ENCODE data around the gene HSFX3. TPM values are rescaled to one million over a fixed set of nuclear protein-coding genes. Genes with fewer than 3 reads are reported as not detected.
"Not testable (repeated sequence)": the region's sequence is repeated elsewhere in the genome, so short reads cannot be mapped to it uniquely, and the experiment has no call there.

The HSFX3 gene
- total RNA-seq, 1 donor from 2014 or later, result not detected

DNA sequence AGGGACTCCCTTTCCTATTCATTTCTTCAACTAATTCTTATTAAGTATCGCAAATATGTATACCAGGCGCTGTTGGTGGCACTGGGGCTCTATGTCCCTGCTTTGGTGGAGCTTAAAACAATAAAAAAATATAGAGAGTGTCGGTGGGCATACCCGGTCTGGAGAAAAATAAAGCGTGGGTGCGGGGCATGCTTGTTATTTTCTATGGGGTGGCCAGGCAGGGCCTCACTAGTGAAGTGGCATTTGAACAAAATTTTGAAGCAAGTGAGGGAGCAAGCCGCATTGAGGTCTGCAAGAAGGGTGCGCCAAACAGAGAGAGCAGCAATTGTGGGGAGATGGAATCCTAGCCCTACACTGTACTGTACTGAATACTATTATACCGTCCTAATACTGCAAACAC lies 44.1 kb downstream of the HSFX3 start:
- H3K9ac ChIP-seq, result no peak overlapping the region
- peaks cover 5% of the 10 kb centered on the region for H3K9me3 Mint-ChIP-seq

DNA sequence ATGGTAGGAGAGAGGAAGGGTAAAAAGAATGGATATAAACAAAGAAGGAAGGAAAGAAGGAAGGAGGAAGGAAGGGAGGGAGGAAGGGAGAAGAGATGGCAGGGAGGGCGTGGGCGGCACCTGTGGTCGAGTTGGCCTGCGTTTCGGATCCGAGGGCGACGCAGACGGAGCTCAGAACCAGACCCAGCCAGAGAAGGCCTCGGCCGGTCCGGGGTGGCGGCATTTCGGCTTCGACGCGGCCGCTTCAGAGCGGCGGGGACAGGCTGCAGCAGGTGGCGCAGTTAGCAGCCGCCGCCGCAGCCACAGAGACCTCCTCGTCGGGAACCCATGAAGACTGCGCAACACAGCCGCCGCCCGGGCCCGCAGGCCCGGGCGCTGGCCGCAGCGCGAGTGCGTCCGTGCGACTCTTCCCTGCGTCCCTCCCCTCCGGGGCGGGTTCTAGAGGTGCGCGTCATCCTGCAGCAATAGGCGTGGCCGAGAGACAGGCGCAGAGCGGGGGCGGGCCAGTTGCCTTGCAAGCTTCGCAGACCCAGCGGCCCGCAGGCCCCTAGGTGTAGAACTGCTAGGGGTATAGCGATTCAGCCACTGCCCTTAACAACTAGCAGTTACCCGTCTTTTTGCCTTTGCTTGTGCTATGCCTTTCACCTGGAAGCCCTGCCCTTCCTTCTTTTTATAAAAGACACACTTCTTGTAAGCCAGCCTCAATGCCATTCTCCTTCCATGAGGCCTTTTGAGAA lies 44.6 kb downstream of the HSFX3 start, which contains the start of gene IDS:
Gene IDS, minus strand, starts transcription at position 392 of the 737 bp plus-strand sequence. Its CDS starts 169 bp downstream, at position 223.
- peaks cover 15% of the 10 kb centered on the region for H3K4me1 Mint-ChIP-seq
- Histone ChIP-seq H3K9me3 (ENCODE audit: low read depth) (no peaks in the 10 kb centered on the region), H3K36me3 (no peaks in the 10 kb centered on the region), H3K27me3 (no peaks in the 10 kb centered on the region), H3K4me1 (no peaks in the 10 kb centered on the region), H3F3A (ENCODE audit: low read depth) (no peaks in the 10 kb centered on the region), H4K20me1 (ENCODE audit: low read depth) (no peaks in the 10 kb centered on the region), H3K27ac (no peak within 1 kb of the TSS), H3K4me3 (peak within 1 kb of the TSS; percentile 55), H2AFZ (replicated peaks) (peak within 1 kb of the TSS; percentile 37), H3K9ac (peak within 1 kb of the TSS; percentile 70), H3K79me2 (ENCODE audit: low read depth) (no peaks in the 10 kb centered on the region), H3K4me2 (peak within 1 kb of the TSS; percentile 78)
- H3K9me3 Mint-ChIP-seq, result peaks cover 5% of the 10 kb centered on the region
- H3K36me3 Mint-ChIP-seq, result peaks cover 4% of the 10 kb centered on the region
- no peak for TF ChIP-seq EZH2 (IDR thresholded peaks at IDR 0.05)
- no peak for TF ChIP-seq EZH2phosphoT487 (IDR thresholded peaks at IDR 0.05)
- TF ChIP-seq, protein P1, sequence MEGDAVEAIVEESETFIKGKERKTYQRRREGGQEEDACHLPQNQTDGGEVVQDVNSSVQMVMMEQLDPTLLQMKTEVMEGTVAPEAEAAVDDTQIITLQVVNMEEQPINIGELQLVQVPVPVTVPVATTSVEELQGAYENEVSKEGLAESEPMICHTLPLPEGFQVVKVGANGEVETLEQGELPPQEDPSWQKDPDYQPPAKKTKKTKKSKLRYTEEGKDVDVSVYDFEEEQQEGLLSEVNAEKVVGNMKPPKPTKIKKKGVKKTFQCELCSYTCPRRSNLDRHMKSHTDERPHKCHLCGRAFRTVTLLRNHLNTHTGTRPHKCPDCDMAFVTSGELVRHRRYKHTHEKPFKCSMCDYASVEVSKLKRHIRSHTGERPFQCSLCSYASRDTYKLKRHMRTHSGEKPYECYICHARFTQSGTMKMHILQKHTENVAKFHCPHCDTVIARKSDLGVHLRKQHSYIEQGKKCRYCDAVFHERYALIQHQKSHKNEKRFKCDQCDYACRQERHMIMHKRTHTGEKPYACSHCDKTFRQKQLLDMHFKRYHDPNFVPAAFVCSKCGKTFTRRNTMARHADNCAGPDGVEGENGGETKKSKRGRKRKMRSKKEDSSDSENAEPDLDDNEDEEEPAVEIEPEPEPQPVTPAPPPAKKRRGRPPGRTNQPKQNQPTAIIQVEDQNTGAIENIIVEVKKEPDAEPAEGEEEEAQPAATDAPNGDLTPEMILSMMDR (IDR thresholded peaks at IDR 0.05), result peak; percentile 6
- H3K27me3 Mint-ChIP-seq (ENCODE audit: insufficient read depth, low read depth), result no peaks in the 10 kb centered on the region
- peak; percentile 93 for DNase-seq (ENCODE audit: low spot score)
- H3K4me3 Mint-ChIP-seq, result peak within 1 kb of the TSS; percentile 83
- H3K27ac Mint-ChIP-seq, result peak within 1 kb of the TSS; percentile 83

More for the DNA sequence above, 44.1 kb downstream of the HSFX3 start:
- TF ChIP-seq EZH2phosphoT487 (IDR thresholded peaks at IDR 0.05), result no peak
- TF ChIP-seq, protein P1 (IDR thresholded peaks at IDR 0.05), result no peak
- no peak for TF ChIP-seq EZH2 (IDR thresholded peaks at IDR 0.05)
- Mint-ChIP-seq H3K27ac (peak overlapping the region; percentile 32), H3K27me3 (ENCODE audit: insufficient read depth, low read depth) (no peaks in the 10 kb centered on the region), H3K4me1 (peaks cover 19% of the 10 kb centered on the region), H3K36me3 (peaks cover 4% of the 10 kb centered on the region), H3K4me3 (peak overlapping the region; percentile 83)
- H3K36me3 ChIP-seq, result no peaks in the 10 kb centered on the region
- no peak overlapping the region for H3K27ac ChIP-seq
- peak overlapping the region; percentile 78 for H3K4me2 ChIP-seq
- H3K79me2 ChIP-seq (ENCODE audit: low read depth), result no peaks in the 10 kb centered on the region
- no peaks in the 10 kb centered on the region for H3K4me1 ChIP-seq
- H2AFZ ChIP-seq (replicated peaks), result peak overlapping the region; percentile 37
- no peaks in the 10 kb centered on the region for H3K27me3 ChIP-seq
- H4K20me1 ChIP-seq (ENCODE audit: low read depth), result no peaks in the 10 kb centered on the region
- H3K9me3 ChIP-seq (ENCODE audit: low read depth), result no peaks in the 10 kb centered on the region
- no peaks in the 10 kb centered on the region for H3F3A ChIP-seq (ENCODE audit: low read depth)
- DNase-seq (ENCODE audit: low spot score), result no peak
- H3K4me3 ChIP-seq, result no peak overlapping the region

DNA sequence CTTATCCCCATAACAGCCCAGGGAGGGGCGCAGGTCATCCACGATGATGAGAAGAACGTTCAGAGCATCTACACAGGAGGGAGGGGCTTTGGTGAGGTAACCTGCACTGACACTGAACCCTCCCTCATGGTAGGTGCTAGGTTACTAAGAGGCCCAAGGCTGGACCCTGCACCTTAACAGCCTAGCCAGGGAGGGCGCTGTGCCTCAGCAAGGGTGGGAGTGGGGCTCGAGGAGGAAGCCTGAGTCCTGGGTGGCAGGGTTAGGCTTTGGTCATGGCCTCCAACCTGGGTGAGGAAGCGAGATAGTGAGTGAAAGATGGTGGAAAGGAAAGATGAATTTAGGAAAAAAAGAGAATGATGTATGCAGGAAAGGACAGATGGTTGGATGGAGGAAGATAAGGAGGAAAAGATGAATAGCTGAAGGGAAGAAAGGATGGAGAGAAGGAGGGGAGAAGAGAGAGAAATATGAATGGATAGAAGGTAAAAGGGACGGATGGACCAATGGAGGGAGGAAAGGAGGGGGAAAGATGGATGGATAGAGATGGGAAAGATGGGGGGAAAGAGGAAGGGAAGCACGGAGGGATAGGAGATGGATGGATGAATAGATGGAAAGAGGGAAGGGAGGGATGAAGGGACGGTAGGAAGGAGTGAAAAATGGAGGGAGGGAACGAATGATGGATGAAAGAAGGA lies 45.4 kb downstream of the HSFX3 start:
- H3K4me1 Mint-ChIP-seq, result peaks cover 14% of the 10 kb centered on the region
- peak overlapping the region; percentile 83 for H3K4me3 Mint-ChIP-seq
- TF ChIP-seq EZH2phosphoT487 (IDR thresholded peaks at IDR 0.05) (no peak), EZH2 (IDR thresholded peaks at IDR 0.05) (no peak)
- TF ChIP-seq, protein P1 (IDR thresholded peaks at IDR 0.05), result peak; percentile 46
- peak overlapping the region; percentile 55 for H3K4me3 ChIP-seq
- peak overlapping the region; percentile 83 for H3K27ac Mint-ChIP-seq
- no peaks in the 10 kb centered on the region for H3K27me3 Mint-ChIP-seq (ENCODE audit: insufficient read depth, low read depth)
- peak; percentile 27 for DNase-seq (ENCODE audit: low spot score)
- H3F3A ChIP-seq (ENCODE audit: low read depth), result no peaks in the 10 kb centered on the region
- peaks cover 4% of the 10 kb centered on the region for H3K36me3 Mint-ChIP-seq
- no peaks in the 10 kb centered on the region for H4K20me1 ChIP-seq (ENCODE audit: low read depth)
- H3K9me3 Mint-ChIP-seq, result peaks cover 5% of the 10 kb centered on the region
- H3K9ac ChIP-seq, result peak overlapping the region; percentile 70
- no peak overlapping the region for H3K27ac ChIP-seq
- no peaks in the 10 kb centered on the region for H3K9me3 ChIP-seq (ENCODE audit: low read depth)
- no peak overlapping the region for H2AFZ ChIP-seq (replicated peaks)
- no peaks in the 10 kb centered on the region for H3K4me1 ChIP-seq
- no peaks in the 10 kb centered on the region for H3K36me3 ChIP-seq
- peak overlapping the region; percentile 78 for H3K4me2 ChIP-seq
- H3K79me2 ChIP-seq (ENCODE audit: low read depth), result no peaks in the 10 kb centered on the region
- H3K27me3 ChIP-seq, result no peaks in the 10 kb centered on the region

DNA sequence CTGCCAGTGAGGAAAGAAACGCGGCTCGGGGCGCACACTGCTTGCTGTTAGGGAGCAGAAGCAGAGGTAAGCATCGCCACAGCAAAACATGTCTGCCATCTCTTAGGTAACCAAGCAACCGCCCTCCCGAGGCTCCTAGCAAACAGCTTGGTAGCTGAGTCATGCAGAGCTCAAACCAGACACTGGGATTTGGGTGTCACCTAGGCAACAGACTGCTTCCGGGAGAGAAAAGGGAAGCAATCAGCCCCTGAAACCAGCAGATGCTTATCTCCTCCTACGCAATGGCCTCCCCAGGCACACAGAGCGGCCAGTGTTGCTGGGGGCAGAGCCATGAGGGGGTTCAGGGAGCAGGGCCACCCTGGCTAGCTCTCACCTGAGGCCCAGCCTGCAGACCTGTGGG lies 46.3 kb downstream of the HSFX3 start:
- not testable (repeated sequence) for H3K4me3 ChIP-seq; H3K4me3 Mint-ChIP-seq; H3K36me3 ChIP-seq; H3K9me3 Mint-ChIP-seq; H3K79me2 ChIP-seq (ENCODE audit: low read depth); H3K27me3 ChIP-seq; H3K4me1 ChIP-seq; H3K27ac ChIP-seq; H3K4me2 ChIP-seq; H3K9ac ChIP-seq; H4K20me1 ChIP-seq (ENCODE audit: low read depth); H2AFZ ChIP-seq (replicated peaks); H3K27ac Mint-ChIP-seq; H3K9me3 ChIP-seq (ENCODE audit: low read depth); H3K27me3 Mint-ChIP-seq (ENCODE audit: insufficient read depth, low read depth); H3K36me3 Mint-ChIP-seq; H3F3A ChIP-seq (ENCODE audit: low read depth)
- peak; percentile 21 for DNase-seq (ENCODE audit: low spot score)
- H3K4me1 Mint-ChIP-seq, result peaks cover 14% of the 10 kb centered on the region

DNA sequence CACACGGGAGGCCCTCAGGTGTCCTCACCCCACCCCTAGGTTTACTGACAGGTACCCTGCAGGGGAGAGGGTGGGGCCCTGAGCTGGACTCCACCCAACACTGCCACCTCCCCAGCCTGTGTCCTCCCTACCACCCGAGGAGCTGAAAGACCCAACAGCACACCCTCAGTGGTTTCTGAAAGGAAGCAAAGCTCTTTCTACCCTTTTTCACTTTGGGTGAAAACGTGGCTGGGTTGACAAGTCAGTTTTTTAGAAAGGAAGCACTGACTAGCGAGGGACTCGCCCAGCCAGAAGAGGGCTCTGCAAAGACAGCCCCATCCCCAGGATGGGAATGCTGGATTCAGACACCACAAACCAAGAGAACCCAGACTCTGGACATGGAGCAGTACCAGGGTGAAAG lies 46.8 kb downstream of the HSFX3 start:
- not testable (repeated sequence) for H3K9ac ChIP-seq; H4K20me1 ChIP-seq (ENCODE audit: low read depth); H3K27ac Mint-ChIP-seq; H3K36me3 ChIP-seq; H3K27me3 ChIP-seq; H3F3A ChIP-seq (ENCODE audit: low read depth); H3K36me3 Mint-ChIP-seq; H3K9me3 Mint-ChIP-seq; H3K4me3 ChIP-seq; H3K4me1 ChIP-seq; H3K4me3 Mint-ChIP-seq; H3K27ac ChIP-seq; H3K27me3 Mint-ChIP-seq (ENCODE audit: insufficient read depth, low read depth); DNase-seq (ENCODE audit: low spot score); H3K9me3 ChIP-seq (ENCODE audit: low read depth); H3K79me2 ChIP-seq (ENCODE audit: low read depth); H3K4me2 ChIP-seq; H2AFZ ChIP-seq (replicated peaks)
- peaks cover 14% of the 10 kb centered on the region for H3K4me1 Mint-ChIP-seq
